Hepatic stellate cell (primary cell): ENCODE results near the gene CAV1.

Source experiments
- DNase-seq: peaks from one replicate; pipeline ENCODE4 v3.0.0; 2011; ENCODE audit warnings: low spot score

Gene CAV1

GRCh38 chr7:116557901-116558300 lies 33.1 kb downstream of the CAV1 start:
- no peak for DNase-seq

- DNase-seq = no peak
Measured at GRCh38 chr7:116560021-116560970, 35.5 kb downstream of the CAV1 start.

DNA sequence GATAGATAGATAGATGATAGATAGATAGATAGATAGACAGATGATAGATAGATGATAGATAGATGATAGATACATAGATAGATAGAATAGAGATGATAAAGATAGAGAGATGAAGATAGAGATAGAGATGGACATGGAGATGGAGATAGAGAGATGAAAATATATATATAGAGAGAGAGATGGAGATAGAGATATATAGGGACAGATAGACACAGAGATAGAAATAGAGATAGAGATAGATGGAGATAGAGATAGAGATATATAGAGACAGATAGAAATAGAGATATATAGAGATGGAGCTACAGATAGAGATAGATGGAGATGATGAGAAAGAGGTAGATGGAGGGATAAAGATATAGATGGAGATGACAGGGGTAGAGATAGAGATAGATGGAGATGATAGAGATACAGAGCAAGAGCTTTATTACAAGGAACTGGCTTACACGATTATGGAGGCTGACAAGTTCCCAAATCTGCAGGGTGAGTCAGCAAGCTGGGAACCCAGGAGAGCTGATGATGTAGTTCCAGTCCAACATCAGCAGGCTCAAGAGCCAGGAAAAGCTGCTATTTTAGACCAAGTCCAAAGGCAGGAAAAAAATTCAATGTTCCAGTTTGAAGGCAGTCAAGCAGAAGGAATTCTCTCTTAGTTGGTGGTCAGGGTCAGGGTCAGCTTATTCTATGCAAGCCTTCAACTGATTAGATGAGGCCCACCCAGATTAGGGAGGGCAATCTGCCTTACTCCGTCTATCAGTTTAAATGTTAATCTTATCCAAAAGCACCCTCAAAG lies 37.1 kb downstream of the CAV1 start:
- no peak for DNase-seq

DNA sequence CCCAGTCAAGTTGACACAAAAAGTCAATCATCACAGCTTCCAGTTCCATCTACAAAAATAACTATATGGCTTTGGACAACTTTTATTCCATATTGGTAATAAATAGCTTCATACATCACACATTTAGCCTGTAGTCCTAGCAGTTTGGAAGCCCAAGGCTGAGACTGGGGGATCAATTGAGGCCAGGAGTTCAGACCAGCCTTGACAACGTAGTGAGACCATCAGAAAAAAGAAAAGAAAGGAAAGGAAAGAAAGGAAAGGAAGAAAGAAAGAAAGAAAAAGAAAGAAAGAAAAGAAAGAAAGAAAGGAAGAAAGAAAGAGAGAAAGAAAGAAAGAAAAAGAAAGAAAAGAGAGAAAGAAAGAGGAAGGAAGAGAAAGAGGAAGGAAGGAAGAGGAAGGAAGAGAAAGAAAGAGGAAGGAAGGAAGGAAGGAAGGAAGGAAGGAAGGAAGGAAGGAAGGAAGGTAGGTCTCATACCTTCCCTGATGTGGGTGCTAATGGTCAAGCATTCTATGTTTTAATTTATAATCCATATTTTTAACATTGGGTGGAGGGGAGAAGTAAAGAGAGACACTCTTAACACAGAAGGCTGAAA lies 37.8 kb downstream of the CAV1 start:
- DNase-seq = no peak

DNA sequence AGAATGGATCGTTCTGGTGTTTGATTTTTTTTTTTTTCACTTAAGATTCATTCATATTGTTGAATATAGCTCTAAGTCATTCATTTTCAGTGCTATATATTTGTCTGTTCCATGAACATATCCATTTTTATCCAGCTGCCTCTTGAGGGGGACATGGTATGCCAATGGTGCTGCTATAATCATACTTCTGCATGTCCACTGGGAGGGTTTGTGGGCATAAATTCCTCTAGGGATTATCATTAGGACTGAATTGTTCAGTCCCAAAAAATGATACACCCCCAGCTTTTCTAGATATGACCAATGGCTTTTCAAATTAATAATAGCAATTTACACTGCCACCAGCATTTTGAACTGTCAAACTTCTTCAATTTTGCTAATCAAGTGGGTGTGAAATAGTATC lies 41.1 kb downstream of the CAV1 start:
- DNase-seq = no peak

DNA sequence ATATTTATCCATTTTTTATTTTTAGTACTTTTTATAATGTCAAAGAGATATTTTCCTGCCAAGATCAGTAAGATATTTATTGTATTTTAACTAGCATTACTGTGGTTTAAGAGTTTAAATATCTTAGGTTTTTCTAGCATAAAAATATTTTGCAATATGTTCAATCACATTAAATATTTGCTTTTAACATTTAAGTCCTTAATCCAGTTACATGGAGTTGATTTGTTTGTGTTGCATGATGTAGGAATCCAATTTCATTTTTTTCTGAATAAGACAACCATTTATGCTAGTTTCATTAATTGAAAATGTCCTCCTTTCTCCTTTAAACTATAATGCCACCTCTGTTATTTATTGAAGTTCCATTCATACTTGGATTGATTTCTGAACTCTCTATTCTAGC lies 41.8 kb downstream of the CAV1 start:
- no peak for DNase-seq

GRCh38 chr7:116569737-116570136 lies 44.9 kb downstream of the CAV1 start:
- DNase-seq = peak; percentile 21

DNA sequence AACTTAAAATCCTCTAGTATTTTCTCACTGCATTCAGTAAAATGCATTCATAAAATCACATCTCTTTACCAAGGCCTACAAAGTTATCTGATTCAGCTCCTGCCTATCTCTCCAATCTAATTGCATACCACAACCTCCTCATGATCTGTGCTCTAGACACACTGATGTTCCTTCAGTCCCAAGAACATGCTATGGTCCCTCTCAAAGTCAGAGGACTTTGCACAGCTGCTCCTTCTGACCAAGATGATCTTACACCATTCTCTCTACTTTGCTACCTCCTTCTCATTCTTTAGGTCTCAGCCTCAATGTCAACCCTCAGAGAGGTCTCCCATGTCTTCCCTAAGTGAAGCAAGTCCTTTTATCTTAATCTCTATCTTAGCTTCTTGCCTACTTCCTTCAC lies 45.5 kb downstream of the CAV1 start:
- no peak for DNase-seq

DNA sequence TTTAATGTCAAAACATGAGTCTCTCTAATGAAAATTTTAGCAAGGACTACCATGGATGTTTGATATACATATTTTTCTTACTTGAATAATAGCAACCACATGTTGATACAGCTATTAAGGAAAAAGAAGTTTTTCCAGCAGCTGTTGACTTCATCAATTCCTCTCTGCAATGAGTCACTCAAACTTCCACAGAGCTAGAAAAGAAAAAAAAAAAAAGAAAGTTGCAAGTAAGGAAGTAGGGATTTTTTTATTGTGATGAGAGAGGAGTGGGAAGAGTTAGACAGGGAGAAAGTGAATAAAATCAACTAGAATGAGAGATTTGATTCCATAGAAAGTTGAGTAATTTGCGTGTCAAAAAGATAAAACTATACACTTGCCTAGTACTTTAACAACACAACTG lies 46.2 kb downstream of the CAV1 start:
- DNase-seq = peak; percentile 17

DNA sequence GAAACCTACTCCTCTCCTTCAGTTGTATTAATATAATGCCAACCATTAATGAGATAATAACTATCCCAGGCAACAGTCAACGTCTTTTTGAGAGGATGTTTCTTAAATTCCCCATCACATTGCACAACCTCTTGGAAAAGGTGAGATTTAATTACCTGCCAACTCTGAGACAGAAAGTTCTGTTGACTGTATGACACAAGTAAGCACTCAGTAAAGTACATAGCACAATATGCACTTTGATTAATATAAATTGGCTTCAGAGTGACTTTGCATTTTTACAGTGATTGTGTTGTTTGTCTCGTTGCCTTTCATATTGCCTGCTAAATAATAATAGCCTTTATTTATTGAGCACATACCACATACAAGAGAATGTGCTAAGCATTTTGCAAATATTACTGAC lies 46.7 kb downstream of the CAV1 start:
- no peak for DNase-seq

GRCh38 chr7:116572036-116572435 lies 47.2 kb downstream of the CAV1 start:
- DNase-seq = no peak

GRCh38 chr7:116573541-116573940 lies 48.7 kb downstream of the CAV1 start:
- no peak for DNase-seq

DNA sequence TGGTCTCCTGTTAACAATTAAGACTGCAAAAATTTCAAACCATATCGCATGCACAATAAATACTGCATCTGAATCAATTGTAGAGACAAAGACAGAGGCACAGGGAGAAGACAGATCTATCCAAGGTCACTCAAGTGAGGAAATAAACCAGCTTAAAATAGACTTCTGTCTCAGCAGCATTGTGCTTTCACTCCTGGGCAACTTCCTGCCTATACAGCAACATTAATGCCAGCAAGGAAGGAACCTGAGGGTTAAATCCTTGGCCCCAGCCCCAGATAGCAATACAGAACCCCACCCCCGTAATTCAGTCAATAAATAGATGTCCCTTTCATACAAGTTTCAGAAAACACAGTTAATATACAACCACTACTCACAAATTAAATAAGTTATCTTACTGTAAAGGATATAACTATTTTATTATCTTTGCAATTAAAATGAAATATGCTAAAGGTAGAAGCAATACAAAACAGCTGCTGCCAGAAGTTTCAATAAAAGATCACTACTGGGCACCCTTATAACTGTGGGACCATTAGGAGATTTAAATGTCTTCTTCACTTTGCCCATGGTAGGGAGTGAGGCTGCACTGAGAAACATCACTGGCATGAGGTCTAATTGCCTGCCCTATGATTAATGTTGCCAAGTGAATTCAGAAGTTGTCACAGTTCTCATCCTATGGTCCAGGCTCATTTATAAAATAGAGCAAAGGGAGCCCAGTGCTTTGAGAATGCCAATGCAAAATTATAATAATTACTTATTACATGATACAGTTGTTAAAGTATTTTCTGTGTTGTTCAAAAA lies 49.4 kb downstream of the CAV1 start:
- no peak for DNase-seq

DNA sequence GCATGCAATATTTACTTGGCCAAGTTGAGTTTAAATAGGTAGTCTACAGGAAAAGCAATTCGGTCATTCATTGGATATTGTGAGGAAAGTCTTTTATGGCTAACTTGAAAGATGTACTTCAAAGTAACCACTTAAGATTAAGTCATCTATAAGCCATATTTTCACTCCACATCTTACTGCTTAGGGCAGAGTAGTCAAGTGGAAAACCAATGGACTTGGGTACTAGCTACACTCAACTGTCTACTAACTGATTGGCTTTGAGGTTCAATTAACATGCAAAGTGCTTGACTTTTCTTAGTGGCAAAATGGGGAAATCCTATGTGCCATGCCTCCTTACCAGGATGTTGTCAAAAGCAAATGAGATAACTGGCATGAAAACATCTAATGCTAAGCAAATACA lies 51.0 kb downstream of the CAV1 start:
- DNase-seq = no peak

GRCh38 chr7:116576350-116577319 lies 51.8 kb downstream of the CAV1 start:
- peak; percentile 50 for DNase-seq

GRCh38 chr7:116577320-116577871 lies 52.6 kb downstream of the CAV1 start:
- no peak for DNase-seq

DNA sequence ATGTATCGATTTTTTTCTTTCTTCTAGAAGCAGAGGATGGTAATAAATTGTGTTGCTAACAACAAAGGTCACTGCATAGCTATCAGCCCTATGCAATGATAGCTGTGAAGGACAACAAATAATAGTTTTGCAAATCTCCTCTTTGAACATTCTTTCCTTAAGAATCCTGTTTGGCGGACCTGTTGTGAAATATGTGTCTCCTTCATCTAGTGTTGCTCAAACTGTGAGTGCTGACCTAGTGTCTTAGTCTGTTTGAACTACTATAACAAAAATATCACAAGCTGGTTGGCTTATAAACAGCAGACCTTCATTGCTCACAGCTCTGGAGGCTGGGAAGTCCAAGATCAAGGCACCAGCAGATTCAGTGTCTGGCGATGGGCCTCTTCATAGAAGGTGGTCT lies 53.7 kb downstream of the CAV1 start:
- no peak for DNase-seq

DNA sequence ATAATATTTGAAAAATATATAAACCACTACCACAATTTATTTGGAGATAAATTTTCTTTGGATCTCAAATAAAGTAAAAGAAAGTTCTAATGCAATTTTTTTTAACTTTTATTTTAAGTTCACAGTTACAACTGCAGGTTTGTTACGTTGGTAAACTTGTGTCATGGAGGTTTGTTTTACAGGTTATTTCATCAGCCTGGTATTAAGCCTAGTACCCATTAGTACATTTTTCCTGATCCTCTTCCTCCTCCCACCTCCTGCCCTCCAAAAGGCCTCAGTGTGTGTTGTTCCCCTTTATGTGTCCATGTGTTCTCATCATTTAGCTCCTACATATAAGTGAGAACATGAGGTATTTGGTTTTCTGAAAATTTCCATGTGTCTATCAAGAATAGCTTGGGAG lies 54.5 kb downstream of the CAV1 start:
- DNase-seq = no peak

DNA sequence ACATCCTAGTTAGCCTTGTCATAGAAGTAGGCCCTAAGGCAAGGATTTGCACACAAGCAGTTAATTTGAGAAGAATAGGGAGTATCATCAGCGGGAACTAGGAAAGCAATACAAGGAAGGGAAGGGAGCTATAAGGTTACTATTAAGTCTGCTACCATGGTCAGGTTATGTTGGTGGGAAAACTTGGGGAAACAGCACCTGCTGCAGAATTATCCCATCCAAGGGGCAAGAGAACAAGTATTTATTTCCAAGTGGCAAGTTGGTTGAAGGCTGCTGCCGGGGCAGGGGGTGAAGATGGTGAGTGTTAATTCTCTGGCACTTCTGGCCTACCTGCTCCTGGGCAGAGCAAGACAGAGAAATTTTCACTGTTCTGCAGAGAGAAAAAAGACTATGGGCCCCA lies 55.0 kb downstream of the CAV1 start:
- DNase-seq = no peak

- DNase-seq = peak; percentile 15
Measured at GRCh38 chr7:116582164-116582732, 57.4 kb downstream of the CAV1 start.
